GM10266 (cell line): ENCODE results near the gene POLA1.

Experiments used
- DNase-seq: peaks from one replicate; pipeline ENCODE4 v3.0.0; 2012; ENCODE audit errors: extremely low spot score
- TF ChIP-seq, protein P1 (sequence below): IDR thresholded peaks from 2 replicates; pipeline ENCODE4 v1.5.1; 2012; ENCODE audit warnings: mild to moderate bottlenecking, low read depth; ENCODE audit not compliant: control insufficient read depth, insufficient read depth; ENCODE audit errors: missing control alignments

Gene POLA1

DNA sequence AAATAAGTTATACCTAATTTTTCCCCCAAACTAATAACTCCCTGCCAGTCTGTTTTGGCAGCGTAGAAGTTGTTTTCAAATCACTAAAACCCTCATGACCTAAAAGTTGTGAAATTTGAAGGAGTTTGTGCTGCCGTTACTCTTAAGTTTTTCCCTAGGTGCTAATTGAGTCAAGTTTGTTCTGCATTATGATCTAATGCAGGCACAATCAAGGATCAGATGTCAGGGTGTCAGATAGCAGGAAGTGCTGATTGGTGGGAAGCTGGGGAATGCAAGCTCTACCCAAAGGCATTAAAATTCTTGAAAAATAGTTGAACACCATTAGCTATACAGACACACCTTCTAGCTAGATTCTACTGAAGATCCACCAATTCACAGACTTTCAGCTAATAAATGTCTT is 270.1 kb downstream of the POLA1 start:
- TF ChIP-seq, protein P1, sequence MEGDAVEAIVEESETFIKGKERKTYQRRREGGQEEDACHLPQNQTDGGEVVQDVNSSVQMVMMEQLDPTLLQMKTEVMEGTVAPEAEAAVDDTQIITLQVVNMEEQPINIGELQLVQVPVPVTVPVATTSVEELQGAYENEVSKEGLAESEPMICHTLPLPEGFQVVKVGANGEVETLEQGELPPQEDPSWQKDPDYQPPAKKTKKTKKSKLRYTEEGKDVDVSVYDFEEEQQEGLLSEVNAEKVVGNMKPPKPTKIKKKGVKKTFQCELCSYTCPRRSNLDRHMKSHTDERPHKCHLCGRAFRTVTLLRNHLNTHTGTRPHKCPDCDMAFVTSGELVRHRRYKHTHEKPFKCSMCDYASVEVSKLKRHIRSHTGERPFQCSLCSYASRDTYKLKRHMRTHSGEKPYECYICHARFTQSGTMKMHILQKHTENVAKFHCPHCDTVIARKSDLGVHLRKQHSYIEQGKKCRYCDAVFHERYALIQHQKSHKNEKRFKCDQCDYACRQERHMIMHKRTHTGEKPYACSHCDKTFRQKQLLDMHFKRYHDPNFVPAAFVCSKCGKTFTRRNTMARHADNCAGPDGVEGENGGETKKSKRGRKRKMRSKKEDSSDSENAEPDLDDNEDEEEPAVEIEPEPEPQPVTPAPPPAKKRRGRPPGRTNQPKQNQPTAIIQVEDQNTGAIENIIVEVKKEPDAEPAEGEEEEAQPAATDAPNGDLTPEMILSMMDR = no peak
- DNase-seq = no peak

DNA sequence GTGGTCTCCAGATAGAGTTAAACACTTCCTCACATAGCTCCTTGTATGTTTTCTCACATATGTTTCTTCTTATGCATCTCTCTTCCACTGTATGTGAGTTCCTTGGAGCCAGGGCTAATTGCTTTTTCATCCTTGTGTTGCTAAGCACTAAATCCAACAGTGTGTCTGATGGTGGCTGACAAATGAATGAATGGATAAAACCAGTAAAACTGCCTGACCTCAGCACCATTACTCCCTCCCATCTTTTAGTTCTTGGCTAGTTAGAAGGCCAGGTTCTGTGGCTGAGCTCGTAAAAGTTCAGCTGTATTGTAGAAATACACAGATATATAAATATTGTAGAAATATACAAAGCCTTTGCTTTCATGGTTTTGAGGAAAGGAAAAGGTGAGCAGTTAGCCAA is 271.7 kb downstream of the POLA1 start:
- TF ChIP-seq, protein P1 = no peak
- DNase-seq = no peak

DNA sequence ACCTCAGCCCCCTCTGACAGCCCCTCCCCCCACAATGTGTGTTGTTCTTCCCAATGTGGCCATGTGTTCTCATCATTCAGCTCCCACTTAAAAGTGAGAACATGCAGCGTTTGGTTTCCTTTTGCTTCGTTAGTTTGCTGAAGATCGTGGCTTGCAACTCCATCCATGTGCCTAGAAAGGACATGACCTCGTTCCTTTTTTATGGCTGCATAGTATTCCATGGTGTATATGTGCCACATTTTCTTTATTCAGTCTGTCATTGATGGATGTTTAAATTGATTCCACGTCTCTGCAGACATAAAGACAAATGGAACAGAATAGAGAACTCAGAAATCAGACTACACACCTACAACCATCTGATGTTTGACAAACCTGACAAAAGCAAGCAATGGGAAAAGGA is 276.1 kb downstream of the POLA1 start:
- DNase-seq = no peak
- TF ChIP-seq, protein P1 = no peak

DNA sequence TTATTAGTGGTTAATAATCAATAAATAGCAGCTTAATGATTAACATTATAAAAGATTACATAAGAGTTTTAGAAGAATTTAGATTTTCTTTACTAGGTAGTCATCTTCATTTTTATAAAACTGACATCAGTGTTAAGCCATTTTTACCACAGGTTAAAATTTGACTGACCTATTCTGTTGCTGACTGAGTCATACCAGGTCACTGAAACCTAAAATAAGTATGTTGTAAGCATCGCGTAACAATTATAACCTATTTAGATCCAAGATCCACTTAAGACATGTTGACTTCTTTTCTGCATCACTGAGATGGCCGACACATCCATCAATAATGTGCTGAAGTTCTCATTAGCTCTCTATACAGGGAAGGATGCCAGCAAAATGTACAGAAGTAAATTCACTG is 285.4 kb downstream of the POLA1 start:
- DNase-seq = no peak
- TF ChIP-seq, protein P1 = no peak

DNA sequence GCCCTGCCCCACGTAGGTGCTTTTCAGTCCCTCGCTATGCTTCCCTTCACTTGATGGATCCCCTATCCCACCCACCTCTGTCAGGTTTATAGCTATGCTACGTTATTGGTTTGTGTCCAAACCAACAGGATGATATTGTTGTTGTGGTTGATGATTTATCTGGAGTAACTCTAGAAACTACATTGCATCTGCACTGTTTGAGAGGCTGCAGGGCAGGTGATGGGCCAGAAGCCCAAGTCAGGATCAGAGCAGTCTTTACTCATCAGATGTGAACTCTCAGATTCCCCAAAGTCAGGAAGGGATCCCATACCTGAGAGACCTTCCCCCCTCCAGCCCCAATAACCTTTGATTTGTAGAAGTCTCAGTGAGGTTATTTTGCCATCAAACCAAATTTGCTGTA is 287.3 kb downstream of the POLA1 start:
- no peak for DNase-seq
- TF ChIP-seq, protein P1 = no peak

DNA sequence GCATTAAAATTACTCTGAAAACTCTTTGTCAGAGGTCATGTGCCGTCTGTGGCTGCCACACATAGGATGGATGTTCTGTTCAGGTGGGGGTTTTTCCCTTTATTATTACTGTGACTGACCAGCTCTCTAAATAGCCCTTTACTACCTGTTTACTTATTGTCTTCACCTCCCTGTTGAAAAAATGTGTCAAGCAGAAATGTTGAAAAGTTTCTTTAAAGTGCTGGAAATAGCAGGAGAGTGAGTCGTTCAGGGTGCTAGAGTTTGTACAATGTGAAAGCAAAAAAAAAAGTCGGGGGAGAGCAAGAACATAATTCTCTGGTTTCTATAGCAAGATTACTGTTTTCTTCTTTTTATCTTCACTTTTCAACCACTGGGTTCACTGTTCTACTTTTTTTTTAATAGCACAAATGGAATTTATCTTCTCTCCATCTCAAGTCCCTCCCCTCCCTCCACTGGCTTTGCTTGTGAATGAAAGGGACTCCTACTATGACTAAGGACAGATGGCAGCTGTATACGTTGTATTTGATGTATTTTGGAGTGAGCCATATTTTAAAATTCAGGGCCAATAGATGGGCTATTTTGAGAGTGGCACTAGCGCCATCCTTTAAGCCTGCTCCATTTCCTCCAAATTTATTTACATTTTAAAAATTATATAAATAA is 288.7 kb downstream of the POLA1 start:
- TF ChIP-seq, protein P1 = no peak
- no peak for DNase-seq

DNA sequence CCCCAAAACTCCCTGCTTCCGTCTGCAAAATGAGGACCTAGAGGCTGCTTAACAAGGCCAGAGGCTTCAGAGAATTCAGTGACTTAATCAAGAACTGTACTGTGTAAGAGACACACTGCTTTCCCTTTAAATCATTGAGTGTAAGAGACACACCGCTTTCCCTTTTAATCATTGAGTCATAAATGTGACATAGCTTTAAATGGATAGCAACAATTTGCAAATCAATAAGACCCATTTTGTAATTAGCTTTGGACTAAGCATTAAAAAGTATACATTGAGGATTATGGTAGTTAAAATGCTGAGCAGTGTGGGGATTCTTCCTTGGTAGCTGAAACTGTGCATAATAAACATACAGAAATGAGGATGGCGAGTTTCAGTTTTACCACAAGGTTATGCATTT is 290.2 kb downstream of the POLA1 start:
- TF ChIP-seq, protein P1 = no peak
- no peak for DNase-seq
